ENCODE measurements around the gene VDR.
A peak's percentile ranks its signal among the peaks of the same experiment; 100 is the strongest.

The VDR gene

DNA sequence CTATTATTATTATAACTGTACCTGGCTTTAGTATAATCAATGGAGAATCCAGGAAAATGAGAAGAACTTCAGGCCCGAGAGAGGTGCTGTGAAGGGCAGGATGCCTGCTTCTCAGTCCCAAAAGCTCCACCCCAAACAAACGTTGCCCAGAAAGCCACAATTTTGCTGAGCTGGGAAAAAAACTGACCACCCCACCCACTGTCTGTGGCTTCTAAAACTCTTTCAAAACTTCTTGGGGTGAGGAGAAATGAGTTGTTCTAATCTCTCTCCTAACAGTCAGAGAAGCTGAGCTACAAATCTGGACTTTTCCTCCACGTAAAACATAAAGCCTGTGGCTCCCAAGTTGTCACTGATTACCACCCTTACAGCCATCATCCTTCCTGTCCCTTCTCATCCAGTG lies 13.4 kb downstream of the VDR start:
- DNase-seq = no peak

DNA sequence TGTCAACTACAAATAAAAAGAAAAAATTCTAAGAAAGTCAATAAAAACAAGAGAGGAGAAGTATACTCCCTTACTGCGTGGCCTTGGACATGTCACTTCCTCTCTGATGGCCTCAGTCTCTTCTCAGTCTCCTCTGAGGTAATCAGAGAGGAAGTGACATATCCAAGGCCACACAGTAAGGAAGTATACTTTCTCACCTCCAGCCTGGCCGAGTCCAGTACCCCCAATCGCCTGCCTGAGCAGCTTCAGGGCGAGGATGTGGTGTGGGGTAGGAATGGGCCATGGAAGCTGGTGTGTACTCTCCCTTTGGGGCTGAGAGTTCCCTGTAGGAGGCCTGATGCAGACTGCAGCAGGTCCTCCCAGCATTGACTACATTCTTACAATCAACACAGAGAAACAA lies 15.8 kb downstream of the VDR start:
- no peak for DNase-seq

DNA sequence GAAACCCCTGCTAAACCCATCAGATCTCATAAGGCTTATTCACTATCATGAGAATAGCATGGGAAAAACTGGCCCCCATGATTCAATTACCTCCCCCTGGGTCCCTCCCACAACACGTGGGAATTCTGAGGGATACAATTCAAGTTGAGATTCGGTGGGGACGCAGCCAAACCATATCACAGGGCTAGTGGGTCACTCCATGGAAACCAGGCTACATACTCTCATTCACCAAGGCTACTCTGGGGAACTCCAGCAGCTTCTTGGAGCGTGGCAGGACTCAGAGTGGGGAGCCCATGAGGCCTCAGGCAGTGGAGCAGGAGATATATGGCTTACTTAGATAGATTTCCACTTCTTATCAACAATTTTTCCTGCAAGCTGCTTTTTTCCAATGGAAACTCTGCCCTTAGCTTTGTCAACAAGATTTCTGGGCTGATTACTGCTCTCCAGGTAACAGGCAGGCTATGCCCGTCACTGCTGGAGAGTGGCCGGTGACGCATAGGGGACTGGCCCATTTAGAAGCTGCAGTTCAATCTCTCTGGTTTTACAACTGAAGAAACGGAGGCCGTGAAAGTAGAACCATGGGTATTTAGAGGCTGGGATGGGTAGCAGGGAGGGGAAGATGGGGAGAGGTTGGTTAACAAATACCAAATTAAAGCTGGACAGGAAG lies 16.5 kb downstream of the VDR start:
- DNase-seq = no peak

DNA sequence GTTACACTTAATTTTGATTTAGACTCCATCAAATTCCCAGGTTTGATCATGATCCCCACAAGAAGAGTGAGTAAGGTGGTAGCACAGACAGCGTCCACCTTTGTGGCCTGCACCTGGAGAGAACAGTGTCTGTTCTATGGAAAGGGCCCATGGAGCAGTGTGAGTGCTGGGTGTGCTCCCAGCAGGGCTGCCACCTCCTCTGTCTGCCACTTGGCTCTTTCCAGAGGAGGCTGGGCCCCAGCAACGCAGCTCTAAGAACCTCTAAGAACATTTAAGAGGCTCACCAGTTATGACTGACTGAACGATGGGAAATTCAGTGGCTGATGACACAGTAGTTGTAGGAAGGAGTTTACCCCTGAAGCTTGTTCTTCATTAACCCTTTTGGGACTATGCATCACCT lies 17.3 kb downstream of the VDR start:
- DNase-seq = no peak

DNA sequence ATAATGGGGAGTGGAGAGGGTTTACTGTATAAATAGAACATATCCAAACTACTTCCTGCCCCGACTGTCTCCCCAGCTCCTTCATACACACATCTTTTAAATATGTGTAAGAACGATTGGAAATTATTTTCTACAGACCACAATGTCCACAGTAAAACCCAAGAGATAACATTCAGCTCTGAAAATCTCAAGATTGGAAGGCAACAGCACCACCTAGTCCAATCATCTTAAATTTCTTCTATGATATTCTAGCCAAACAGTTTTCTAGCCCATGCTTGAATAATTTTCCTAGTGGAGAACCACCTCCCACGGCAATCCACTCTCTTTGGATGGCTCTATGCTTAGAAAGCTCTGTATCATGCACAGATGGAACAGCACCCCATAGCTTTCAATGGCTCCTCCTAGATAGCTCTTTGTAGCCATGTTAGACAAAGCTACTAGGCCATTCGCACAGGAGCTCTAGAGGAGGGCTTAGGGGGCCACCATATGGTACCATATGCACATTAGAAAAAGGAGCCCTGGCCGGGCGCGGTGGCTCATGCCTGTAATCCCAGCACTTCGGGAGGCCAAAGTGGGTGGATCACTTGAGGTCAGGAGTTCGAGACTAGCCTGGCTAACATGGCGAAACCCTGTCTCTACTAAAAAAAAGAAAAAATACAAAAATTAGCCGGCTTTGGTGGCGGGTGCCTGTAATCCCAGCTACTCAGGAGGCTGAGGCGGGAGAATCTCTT lies 18.1 kb downstream of the VDR start:
- no peak for DNase-seq

DNA sequence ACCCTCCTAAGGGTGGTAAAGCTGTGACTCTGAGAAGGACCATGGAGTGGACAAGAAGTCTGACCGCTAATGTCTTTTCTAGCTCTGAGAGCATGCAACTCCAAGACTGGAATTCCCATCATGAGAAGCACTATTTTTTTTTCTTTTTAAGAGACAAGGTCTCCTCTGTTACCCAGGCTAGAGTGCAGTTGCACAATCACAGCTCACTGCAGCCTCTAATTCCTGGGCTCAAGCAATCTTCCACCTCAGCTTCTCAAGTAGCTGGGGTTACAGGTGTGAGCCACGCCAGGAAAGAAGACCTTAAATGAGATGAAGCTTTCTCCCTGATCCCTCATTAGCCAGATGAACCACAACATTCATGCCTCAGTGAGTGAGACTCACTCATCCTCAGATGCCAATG lies 19.2 kb downstream of the VDR start:
- DNase-seq = no peak

DNA sequence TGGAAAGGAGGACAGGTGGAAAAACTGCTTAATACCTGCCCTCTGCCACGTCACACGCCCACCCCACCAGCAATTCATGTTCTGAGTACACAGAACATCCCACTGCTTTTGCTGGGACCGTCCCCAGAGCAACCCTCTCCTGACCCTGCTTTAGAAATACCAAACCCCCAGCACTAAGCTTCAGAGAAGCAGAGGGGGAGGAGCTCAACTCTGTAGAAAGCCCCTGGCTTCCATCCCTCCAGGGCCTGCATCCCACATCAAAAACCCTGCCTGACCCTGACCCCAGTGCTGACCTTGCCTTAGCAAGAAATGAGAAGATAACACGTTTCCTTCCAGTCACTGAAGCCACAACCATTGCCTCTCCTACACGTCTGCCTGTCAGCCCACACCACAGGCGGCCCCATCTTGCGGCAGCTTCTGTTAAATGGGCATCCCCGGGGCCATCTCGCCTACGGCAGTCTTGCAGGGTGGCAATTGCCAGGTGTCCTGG lies 19.7 kb downstream of the VDR start:
- DNase-seq = peak; percentile 69 to 70

DNA sequence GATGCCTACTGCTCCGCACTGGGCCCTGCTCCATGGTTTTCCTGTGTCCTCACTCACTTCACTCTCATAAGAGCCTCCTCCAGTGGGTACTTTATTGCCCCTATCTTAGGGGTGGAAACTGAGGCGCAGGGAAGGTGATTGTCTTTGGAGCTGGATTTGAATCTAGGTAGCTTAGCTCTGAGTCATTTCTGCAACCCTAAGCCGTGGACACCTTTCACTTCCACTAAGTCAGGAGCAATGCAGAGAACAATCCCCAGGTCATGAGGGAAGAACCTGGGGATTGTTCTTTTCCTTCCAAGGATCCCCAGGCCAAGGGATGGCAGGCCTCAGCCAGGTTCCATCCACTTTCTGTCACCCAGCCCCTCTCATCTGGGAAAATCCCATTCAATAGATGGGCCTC lies 20.3 kb downstream of the VDR start:
- DNase-seq = no peak

DNA sequence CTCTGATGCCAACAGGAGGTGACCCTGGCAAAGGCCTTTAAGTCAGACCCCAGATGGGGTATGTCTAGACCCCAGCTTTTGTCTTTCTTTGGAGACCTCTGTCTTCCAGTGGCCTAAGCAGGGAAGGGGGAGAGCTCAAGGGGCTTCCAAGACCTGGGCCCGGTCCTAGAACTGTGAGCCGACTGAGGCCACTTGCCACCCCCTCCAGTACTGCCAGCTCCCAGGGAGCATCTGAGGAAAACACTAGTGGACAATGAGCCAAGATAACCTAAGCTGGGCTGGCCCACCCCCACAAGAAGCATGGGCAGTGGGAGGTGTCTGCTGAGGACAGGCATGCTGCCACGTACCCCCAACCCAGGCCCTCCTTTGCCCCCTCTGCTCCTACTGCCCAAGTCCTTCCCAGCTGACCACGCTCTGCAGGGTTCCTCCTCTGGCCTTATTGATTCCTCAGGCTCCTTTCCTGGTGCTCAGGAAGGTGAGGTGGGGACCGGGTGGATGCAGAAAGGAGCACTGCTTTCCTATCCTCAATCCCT lies 21.1 kb downstream of the VDR start:
- DNase-seq = no peak

DNA sequence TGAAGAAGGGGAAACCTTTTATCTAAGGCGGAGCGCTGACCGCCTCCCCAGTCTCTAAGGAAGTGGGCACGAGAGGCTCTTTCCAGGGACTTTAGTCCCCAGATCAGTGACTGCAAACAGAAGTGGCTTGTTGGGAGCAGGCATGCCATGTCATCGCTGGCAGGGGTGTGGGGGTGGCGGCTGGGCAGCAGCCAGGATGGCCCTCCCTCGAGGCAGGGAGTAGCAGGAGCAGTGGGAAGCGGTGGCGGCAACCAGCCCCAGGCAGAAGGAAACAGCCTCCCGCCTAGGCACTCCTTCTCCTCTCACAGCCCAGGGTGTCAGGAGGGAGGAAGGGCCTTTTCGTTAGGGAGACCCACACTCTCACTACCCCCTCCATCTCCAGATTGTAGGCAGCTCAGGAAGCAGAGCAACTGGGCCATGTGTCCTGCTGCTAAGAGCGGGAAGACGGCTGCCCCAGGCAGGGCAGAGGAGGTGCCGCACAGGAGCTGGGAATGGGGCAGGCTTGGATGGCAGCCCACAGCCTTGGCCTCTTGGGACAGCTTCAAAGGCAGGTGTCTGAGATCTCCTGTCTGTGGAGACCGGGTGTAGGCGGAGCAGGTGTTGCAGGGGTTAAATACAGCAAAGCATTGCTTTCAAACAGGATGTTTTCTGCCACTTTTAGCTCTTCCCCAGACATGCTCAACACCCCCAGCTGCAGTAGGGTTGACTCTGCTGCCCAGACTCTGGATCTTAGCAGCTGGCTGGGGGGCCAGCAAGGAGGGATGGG lies 21.8 kb downstream of the VDR start:
- peak; percentile 20 to 25 for DNase-seq

DNA sequence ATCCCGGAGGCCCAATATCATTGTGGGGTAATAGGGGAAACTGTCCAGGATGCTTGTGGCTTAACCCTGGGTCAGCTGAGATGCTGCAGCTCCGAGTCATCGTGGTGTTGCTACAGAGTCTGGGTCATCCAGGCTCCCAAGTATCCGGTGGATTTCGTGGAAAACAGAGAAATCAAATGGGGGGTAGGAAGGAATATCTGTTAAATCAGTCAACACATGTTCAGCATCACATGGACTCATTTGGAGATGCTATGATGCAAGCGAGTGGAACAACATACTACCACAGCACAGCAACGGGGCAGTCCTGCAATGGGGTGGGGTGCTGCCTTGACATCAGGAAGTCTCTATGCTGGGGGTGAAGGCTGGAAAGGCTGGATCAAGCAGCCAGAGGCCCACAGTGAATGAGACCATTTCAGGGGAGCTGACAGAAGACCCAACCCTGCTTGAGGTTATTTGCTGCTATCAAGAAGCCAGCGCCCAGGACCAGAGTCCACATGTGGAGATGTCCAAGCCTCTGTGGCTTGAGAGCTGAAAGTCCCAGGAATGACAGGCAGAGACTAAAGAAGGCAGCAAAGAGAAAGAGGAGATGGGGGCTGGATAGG lies 22.9 kb downstream of the VDR start:
- DNase-seq = no peak

DNA sequence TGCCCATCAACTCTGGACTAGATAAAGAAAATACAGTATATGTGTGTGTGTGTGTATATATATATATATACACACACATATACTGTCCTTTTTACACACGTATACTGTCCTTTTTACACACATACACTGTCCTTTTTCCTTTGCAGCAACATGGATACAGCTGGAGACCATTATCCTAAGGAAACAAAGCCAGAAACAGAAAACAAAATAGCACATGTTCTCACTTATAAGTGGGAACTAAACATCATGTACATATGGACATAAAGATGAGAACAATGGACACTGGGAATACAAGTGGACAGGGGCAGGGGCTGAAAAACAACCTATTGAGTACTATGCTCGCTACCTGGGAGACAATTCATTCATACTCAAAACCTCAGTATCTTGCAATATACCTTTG lies 23.7 kb downstream of the VDR start:
- no peak for DNase-seq

DNA sequence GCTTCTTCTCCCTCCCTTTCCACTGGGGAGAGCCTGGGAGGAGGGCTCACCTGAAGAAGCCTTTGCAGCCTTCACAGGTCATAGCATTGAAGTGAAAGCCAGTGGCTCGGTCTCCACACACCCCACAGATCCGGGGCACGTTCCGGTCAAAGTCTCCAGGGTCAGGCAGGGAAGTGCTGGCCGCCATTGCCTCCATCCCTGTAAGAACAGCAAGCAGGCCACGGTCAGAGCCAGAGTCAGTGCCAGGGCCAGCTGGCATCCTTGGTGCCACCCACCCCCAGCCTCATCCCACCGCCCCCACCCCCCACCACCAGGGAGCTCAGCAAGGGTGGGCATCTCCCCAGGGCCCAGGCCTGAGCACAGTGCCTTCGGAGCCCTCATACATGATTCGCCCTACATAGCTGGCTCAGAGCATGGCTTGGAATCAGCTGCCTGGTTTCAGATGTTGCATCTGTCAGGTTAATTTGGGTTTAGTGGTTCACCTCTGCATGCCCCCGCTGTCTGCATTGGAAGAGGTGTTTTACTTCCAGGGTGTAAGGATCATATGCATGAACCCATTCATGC lies 25.8 kb downstream of the VDR start:
- DNase-seq = no peak

DNA sequence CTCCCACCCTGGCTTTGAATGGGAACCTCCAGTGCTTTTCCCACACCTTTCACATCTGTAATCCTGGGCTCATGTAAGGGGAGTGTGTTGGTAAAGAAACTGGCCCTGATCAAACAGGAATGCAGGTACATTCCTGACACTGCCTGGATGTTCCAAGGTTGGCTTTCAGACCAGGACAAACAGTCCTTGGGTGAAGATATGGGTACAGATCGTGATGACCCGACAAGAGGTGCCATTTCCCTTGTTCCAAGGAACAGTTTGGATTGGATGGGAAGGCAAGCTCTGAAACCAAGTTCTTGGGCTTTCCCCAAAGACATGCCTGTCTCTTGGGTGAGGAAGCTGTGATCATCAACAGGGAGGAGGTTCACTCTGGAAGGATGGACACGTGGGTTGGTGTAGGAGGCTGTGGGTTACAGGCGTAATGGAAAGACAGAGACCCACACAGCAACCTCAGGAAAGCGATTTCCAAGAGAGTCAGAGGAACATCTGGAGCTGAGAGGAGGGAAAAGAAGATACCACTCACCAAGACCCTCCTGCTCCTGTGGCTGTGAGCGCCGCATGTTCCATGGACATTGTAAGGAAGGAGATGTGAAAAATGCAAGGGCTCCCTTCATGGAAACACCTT lies 26.4 kb downstream of the VDR start:
- DNase-seq = no peak

DNA sequence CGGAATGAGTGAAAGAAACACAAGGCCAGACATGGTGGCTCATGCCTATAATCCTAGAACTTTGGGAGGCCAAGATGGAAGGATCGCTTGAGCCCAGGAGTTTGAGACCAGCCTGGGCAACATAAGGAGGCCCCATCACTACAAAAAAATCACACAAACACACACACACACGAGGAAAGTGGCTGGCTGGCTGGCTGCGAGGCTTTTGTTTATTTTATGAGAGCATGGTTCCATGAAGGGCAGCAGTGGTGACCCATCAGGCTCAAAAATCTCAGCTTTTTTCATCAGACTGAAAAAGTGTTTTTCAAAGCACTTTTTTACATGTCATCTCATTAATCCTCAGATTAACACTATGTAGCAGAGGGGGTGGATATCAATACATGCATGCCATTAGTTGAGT lies 27.7 kb downstream of the VDR start:
- no peak for DNase-seq

DNA sequence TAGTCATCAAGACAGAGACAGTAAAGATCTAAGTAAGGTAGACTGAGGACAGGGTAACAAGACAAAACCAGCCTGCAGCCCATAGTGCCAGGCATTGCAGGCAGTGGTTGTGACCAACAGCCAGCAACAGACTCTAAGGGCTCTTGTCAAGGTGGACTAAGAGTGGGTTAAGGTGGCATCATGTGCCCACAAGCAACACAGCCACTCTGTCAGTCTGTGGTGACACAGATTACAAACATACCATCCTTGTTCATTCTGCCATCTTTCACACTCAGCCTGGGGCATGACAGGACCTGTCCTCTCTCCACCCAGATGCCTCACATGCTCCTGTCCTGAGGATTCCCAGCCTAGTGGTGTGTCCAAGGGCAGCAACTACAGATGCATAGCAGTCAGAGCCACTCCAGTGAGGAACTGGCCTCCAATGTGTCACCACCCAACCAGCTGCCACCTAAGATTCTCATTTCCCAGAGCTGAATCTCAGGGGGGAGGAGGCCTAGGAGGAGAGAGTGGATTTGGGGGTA lies 28.3 kb downstream of the VDR start:
- DNase-seq = no peak

DNA sequence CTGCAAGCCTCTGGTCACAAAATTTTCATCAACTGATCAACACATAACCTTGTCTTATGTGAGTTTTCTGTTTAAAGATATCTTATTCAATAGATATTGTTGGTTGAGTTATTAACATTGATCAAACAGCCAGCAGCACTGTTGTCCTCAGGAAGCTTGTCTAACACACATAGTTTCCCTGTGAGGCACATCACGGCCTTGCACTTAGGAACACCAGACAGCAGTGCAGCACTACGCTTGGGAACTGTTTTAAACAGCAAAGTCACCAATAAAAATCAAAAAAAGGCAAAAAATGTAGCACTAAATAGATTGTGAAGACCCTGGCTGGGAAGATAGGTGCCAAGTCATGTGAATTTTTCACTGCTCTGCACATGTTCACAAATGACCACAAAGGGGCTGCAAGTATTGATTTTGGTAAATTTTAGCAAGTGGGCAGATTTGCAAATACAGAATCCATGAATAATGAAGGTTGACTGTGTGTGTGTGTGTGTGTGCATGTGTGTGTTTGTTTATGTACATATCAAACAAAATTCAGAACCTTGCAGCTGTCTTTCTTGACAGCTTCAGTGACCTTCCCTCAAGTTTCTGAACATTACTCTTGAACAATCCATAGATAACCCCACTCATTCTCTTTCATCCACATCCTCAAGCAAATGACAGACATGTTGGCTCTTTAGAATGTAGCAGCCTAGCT lies 28.9 kb downstream of the VDR start:
- no peak for DNase-seq

DNA sequence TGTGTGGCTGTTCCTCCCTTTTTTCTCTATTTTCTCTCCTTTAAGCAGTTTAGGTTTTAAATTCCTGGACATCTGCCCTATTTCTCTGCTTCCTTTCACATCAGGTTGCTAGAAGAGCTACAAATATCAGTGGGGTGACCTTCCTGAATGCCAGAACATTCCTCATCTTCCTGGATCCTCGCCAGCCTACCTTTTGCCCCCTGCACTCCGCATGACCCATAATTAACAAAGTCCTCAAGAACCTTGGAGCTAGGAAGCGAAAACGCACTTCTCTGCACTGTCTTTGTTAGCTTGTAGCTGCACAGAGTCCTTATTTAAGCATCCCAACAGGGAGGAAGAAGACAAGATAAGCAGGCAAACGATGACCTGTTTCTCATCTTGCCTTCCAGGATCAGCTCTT lies 30.5 kb downstream of the VDR start:
- DNase-seq = no peak

DNA sequence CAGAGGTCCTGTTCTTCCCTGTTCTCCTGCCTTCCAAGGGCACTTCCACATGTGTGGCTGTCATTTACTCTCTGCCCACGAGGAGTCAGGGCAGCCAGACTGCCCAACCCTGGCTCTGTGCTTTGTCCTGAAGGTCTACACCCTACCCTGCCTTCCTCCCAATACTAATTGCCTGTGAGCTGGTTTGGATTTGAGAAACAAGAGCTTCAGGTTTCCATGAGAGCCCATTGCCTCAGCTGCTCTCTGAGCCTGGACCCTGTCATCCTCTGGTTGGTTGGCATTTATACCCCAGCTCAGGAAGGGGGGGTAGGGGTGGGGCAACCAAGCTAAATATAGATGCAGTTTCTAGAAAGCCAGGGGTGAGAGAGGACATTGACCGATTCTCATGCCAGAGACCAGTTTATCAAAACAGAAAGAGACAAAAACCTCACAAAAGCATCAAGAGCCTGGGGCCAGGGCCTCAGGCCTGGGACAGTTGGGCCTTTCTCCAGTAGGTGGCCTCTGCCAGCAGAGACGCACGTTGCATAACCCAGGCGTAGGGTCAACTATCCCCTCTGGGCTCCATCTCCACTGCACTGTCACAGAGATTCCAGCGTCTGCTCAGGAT lies 34.5 kb downstream of the VDR start:
- DNase-seq = no peak

DNA sequence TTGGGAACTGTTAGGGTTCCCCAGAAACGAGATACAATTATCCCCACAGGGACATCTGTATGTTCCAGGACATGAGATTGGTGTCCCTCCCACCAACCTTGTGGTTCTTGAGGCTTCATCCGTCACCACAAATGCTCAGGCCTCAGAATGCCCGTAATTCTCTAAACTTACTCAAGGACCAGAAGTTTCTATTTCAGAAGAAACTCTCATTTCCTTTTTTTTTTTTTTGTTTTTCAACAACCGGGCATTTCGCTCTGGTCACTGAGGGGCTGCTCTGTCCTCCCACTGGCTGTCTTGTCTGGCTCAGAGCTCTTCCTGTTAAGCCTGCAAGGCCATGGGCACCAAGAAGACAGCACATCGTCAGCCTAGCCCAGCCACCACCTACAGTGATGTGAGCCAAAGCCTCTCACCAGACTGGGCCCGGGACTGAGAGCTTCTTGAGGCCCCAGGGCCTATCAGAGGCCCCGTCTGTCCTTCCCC lies 36.2 kb downstream of the VDR start:
- DNase-seq = no peak

DNA sequence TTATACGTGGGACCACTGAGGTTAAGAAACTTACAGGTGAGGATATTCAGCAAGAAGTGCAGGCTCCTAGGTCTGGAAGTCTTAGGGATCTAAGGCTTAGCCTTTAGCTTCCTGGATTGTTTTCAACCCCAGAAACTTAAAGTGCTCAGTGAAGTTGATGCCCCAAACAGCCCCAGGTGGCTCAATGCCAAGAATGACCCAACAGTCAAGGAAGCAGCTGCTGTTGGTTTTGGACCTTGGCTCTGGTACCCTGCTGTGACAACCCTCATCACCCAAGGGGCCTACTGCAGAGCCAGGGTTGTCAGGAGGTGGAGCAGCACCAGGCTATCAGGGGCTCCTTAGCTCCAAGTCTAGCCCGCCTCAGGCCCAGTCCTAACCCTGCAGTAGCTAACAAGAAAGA lies 36.8 kb downstream of the VDR start:
- DNase-seq = no peak
